G401 (cell line): ENCODE data around the gene OR10H3. TPM values are rescaled to one million over a fixed set of nuclear protein-coding genes. Genes with fewer than 3 reads are reported as not detected.
"Not testable (repeated sequence)": the region's sequence is repeated elsewhere in the genome, so short reads cannot be mapped to it uniquely, and the experiment has no call there.

ENCODE experiments used
- DNase-seq: peaks from one replicate; pipeline ENCODE4 v3.0.0-alpha.2; 2015; ENCODE audit warnings: low spot score
- in situ Hi-C: cut with HindIII; loops from 2 replicates; pipeline ENCODE4 v1.10.0; 2016; ENCODE audit warnings: low sequenced_read_pairs, mixed read lengths
- total RNA-seq: library from RNA; depleted of rRNA; stranded (reverse); fragments of >200 nt; shearing (Covaris generic); gene quantifications from 2 replicates; pipeline ENCODE4 v1.2.3, GENCODE V29; 2014; rRNA removed

Gene OR10H3, protein sequence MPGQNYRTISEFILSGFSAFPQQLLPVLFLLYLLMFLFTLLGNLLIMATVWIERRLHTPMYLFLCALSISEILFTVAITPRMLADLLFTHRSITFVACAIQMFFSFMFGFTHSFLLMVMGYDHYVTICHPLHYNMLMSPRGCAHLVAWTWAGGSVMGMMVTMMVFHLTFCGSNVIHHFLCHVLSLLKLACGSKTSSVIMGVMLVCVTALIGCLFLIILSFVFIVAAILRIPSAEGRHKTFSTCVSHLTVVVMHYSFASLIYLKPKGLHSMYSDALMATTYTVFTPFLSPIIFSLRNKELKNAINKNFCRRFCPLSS
- not detected in 2 replicates for total RNA-seq

- in situ Hi-C loops: no loop called here
Observed at GRCh38 chr19:15737722-15738121, at the start of gene OR10H3. OR10H3 (plus strand) TSS chr19:15737985; CDS start chr19:15741393, 3,408 bp downstream.

GRCh38 chr19:15696654-15697194 is 41.1 kb upstream of the OR10H3 start:
- in situ Hi-C loops: no loop called here
- DNase-seq: no peak

More at GRCh38 chr19:15737722-15738121, at the start of gene OR10H3:
- no peak for DNase-seq

GRCh38 chr19:15701757-15702533 is 35.8 kb upstream of the OR10H3 start:
- in situ Hi-C loops: no loop called here
- no peak for DNase-seq

DNA sequence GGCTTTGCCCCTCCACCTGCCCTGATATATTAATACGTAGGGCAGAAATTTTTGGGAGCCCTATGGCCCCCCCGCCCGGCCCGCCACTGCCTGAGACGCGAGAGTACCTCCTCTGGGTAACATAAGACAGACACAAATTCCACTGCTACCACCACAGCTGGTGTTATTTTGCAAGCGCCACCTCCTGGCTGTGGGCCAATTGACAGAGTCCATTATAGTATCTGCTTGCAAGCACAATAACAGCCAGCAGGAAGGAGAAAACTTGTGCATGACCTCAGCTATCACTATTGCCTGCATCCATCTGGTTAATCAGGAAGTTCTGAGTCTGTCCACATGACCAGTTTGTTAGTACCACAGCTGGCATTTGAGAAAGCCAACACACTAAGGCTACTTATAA is 35.3 kb upstream of the OR10H3 start:
- DNase-seq: no peak
- in situ Hi-C loops: no loop called here

DNA sequence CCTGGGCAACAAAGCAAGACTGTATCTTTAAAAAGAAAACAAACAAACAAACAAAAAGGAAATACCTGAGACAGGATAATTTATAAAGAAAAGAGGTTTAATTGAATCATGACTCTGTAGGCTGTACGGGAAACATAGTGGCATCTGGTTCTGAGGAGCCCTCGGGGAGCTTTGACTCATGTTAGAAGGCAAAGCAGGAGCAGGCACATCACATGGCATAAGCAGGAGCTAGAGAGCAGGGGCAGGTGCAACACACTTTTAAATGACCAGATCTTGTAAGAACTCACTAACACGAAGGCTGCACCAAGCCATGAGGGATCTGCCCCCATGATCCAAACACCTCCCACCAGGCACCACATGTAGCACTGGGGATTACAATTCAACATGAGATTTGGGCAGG is 23.1 kb upstream of the OR10H3 start:
- no peak for DNase-seq
- in situ Hi-C loops: no loop called here

GRCh38 chr19:15715642-15716041 is 22.1 kb upstream of the OR10H3 start:
- DNase-seq: no peak
- in situ Hi-C loops: no loop called here

- in situ Hi-C loops: no loop called here
- DNase-seq: no peak
Observed at GRCh38 chr19:15717809-15718208, 20.0 kb upstream of the OR10H3 start.

DNA sequence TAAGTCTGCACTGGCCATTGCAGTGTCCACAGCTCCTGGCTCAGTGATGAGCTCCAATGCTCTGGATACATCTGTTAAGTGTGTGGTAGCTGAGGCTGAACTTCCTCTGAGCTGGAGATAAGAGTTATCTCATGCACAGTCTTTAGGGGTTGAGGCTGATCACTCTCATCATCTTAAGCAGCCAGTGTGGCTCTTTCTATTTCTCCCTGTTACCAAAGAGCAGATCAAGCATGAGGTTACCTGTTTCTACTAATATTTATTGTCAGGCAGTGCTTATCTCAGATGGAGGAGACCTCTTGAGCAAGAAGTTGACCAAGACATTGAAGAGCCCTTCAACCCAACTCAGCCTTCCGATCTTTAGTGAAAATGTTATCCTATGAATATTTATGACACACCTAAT is 16.5 kb upstream of the OR10H3 start:
- no peak for DNase-seq
- in situ Hi-C loops: no loop called here

DNA sequence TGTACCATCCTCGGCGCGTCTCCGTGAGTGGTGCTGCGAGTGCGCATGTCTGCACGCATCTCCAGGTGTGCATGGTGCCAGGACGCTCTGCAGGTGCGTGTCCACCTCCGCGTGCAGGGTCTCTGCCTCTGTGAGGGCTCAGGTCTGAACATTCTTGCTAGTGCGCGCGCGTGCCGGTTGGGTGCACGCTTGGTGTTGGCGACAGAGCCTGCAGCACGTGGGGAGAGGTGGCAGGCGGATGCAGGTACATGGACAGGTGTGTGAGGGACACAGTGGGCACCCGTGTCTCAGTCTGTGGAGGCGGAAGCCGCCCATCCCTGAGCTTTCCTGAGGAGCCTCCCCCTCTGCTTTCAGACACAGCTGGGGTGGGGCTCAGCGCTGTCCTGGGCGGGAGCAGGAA is 14.8 kb upstream of the OR10H3 start:
- no peak for DNase-seq
- in situ Hi-C loops: no loop called here

DNA sequence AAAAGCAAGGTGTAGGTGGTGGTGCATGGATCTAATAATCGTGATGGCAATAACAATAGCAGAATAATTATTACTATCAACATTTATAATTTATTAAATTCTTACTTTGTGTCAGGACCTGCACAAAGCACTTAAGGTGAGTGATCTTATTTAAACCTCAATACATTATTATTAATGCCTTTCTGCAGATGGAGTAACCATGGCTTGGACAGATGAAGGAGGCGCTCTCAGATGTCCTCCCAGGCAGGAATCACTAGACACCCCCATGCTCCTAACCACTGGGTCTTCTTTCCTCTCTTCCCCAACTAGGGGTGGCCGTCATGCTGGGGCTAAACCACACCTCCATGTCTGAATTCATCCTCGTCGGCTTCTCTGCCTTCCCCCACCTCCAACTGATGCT is 10.1 kb upstream of the OR10H3 start, which contains the start of gene OR10H2:
Gene OR10H2, plus strand, starts transcription at position 301 of the 400 bp plus-strand sequence. Its CDS starts 20 bp downstream, at position 321.
- in situ Hi-C loops: no loop called here
- no peak for DNase-seq

DNA sequence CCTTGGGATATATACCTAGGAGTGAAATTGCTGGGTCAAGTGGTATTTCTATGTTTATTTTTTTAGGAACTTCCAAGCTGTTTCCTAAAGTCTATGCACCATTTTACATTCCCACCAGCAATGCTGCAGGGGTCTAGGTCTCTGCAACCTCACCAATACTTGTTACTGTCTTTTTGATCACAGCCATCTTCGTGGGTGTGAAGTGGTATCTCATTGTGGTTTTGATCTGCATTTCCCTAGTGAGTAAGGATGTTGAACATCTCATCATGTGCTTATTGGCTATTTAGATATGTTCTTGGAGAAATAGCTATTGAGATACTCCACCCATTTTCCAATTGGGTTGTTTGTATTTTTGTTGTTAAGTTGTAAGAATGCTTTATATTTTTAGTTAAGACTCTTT is 7.2 kb upstream of the OR10H3 start:
- DNase-seq: no peak
- in situ Hi-C loops: no loop called here

- in situ Hi-C loops: no loop called here
Observed at GRCh38 chr19:15732388-15732787, 5.4 kb upstream of the OR10H3 start.

GRCh38 chr19:15733895-15734294 is 3.9 kb upstream of the OR10H3 start:
- DNase-seq: no peak
- in situ Hi-C loops: no loop called here

More at GRCh38 chr19:15732388-15732787, 5.4 kb upstream of the OR10H3 start:
- no peak for DNase-seq

GRCh38 chr19:15740785-15741184 is 3.0 kb downstream of the OR10H3 start:
- no peak for DNase-seq
- in situ Hi-C loops: no loop called here

GRCh38 chr19:15748239-15748638 is 10.5 kb downstream of the OR10H3 start:
- no peak for DNase-seq
- in situ Hi-C loops: no loop called here

GRCh38 chr19:15758379-15758778 is 20.6 kb downstream of the OR10H3 start:
- no peak for DNase-seq
- in situ Hi-C loops: no loop called here

DNA sequence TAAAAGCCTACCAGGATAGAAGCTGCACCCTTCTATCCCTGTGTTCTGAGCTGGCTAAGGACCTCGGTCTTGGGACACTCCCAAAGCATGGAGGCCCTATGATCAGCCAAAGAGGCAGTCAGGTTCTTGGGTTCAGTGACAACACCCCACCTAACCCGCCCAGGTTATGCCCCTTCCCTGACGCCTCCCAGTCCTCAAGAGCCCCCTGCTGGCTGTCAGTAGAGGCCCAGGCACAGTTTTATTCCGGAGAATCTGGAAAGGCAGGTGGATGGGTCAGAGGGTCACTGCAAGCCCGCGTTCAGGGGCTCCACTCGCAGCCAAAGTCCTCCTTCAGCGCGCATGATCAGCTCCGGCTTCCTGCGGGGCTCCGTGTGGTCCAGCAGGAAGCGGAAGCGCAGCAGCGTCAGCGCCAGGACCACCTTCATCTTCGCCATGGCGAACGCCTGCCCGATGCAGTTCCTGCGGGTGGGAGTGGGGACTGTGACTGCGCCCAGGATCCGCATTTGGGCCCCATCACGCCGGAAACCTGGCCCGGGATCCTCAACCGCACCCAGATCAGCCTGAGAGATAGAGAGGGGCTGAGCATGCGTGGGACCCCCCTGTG is 22.3 kb downstream of the OR10H3 start:
- in situ Hi-C loops: no loop called here
- no peak for DNase-seq

GRCh38 chr19:15769586-15769985 is 31.8 kb downstream of the OR10H3 start:
- DNase-seq: no peak
- in situ Hi-C loops: no loop called here

- in situ Hi-C loops, DNase-seq: not testable (repeated sequence)
Observed at GRCh38 chr19:15774159-15774558, 36.4 kb downstream of the OR10H3 start.

- DNase-seq: no peak
- in situ Hi-C loops: no loop called here
Observed at GRCh38 chr19:15775249-15775648, 37.5 kb downstream of the OR10H3 start.
